Hematopoietic multipotent progenitor cell treated with erythropoietin and hydrocortisone succinate and interleukin-3 and kit ligand, for 17 days (in vitro differentiated cells): Measurements from ENCODE around the gene LHB.

Experiments
- DNase-seq: peaks from one replicate; pipeline ENCODE4 v3.0.0-alpha.2; 2015; ENCODE audit warnings: low spot score

Gene LHB

DNA sequence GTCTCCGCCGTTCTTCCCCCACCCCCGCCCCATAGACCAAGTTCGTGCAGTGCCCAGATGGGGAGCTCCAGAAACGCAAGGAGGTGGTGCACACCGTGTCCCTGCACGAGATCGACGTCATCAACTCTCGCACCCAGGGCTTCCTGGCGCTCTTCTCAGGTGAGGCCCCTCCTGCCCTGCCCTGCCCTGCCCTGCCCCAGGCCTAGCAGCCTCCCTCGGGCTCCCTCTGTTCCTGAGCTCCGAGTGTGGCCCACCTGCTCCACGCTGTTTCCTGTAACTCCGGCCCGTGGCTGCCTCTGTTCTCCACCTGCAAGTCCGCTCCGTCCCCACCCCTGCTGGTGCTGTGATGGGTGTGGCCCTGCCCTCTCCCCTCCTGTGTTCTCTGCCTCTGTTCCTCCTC is 6.4 kb downstream of the LHB start:
- no peak for DNase-seq

- no peak for DNase-seq
Observed at GRCh38 chr19:49009828-49010227, 7.1 kb downstream of the LHB start.

DNA sequence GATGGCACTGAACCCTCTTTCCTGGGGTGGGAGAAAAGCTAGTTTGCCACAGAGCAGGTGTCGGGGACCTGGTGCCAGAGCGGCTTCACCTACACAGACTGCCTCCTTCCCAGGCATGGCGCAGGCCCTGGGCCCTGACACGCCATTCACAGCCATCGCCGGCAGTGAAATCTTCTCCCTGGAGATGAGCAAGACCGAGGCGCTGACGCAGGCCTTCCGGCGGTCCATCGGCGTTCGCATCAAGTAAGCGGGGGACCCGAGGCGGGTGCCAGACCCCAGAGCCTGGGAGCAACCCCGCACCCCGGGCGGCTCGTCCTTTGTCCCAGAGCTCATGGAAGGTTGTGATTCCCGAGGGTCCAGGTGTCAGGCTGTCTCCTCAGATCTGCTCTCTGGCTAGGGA is 10.0 kb downstream of the LHB start:
- DNase-seq: no peak

GRCh38 chr19:49004964-49005614 is 11.8 kb downstream of the LHB start:
- DNase-seq: no peak

GRCh38 chr19:49004133-49004532 is 12.8 kb downstream of the LHB start:
- no peak for DNase-seq

DNA sequence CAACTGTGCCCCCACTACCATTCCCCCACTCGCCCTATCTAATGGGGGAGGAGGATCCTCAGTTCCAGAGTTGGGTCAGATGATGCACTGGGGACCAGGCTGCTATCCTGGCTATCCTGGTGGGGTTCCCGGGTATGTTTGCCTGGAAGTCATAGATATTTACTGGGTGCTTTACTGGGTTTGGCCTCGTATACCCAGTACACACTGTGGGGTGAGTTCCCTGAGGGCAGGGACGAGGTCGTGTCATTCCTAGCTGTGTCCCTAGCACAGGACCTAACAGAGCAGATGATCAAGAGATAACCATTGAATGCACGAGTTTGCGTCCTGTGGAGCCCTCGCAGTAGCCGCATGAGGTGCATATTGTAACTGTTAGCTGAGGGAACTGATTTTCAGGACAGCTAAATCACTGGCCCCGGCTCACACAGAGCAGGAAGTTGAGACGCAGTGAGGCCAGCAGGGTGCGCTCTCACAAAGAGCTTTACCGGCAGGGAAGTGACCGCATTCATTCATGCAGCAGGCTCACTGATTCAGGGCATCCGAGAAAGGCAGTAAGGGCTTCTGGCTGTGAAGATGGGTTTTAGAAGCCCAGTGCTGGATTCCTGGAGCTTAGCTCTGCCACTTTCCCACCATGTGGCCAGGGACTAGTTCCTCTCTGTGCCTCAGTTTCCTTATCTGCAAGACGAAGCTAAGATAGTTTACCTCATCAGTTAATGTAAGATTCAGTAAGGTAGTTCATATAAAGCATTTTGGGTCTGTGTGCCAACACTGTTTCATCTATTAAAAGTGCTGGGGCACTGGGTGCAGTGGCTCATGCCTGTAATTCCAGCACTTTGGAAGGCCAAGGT is 17.2 kb downstream of the LHB start:
- DNase-seq: peak; percentile 49

DNA sequence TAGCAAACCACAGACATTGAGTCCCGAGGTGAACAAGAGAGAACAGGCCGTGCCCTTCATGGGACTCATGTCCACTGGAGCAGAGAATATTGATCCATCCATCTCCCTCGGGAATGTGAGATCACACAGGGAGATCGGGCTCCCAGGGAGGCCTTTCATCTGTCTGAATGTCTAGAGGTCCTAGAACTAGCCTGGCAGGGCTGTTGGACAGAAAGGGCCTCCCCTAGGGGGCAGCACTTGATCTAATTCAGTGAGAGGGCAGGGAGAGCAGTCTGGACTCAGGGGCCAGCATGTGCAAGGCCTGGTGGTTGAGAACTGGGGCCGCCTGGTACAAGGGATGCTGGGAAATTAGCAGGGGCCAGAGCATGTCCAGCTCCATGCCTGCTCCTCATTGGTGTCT is 18.9 kb downstream of the LHB start:
- peak; percentile 66 for DNase-seq

DNA sequence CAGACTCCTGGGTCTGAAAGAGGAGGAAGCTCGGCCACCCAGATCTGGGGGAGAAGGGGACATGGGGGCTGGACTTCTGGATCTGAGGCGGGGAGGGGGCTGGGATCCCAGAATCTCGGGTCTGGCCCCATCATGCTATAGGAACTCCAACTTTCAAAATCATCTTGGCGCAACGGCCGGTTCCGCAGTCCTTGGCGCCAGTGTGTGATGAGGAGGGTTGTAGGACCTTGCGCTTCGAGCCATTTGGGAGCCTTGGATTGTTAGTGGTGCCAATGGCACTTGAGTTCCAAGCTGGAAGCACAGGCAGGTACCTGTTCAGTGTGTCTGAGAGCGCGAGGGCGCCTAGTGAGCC is 22.9 kb downstream of the LHB start:
- DNase-seq: no peak

GRCh38 chr19:48993175-48994034 is 23.5 kb downstream of the LHB start, which contains the start of the genes GYS1 and RUVBL2:
Gene GYS1 (minus strand): TSS chr19:48993309. CDS start chr19:48993112, 197 bp downstream.
Gene RUVBL2 (plus strand): TSS chr19:48993887. CDS start chr19:48993912, 25 bp downstream.
- DNase-seq: peak; percentile 100

DNA sequence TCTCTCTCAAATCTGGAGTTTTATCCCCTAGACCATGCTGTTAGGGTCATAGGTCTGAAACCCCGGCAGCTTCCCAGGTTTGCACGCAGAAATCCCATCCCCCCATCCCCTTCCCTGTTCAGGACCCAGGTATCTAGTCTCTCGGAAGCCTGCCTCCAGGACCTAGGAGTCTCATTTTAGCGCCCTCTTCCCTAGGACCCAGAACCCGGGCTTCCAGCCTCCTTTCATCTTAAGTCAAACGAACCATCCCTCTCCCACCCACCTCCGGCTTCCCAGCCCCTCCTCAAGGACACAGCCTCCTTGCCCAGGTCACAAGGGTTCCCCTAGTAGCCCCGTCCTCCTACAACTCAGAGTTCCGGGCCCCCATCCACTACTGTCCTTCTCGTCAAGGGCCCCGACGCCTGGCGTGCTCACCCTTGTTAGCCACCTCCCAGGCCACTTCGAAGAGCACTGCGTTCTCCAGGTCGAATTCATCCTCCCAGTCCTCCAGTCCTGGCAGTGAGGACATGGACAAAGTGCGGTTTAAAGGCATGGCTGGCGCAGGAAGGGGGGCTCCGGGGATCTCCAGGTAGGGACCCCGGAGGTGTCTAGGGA is 24.2 kb downstream of the LHB start:
- DNase-seq: no peak

DNA sequence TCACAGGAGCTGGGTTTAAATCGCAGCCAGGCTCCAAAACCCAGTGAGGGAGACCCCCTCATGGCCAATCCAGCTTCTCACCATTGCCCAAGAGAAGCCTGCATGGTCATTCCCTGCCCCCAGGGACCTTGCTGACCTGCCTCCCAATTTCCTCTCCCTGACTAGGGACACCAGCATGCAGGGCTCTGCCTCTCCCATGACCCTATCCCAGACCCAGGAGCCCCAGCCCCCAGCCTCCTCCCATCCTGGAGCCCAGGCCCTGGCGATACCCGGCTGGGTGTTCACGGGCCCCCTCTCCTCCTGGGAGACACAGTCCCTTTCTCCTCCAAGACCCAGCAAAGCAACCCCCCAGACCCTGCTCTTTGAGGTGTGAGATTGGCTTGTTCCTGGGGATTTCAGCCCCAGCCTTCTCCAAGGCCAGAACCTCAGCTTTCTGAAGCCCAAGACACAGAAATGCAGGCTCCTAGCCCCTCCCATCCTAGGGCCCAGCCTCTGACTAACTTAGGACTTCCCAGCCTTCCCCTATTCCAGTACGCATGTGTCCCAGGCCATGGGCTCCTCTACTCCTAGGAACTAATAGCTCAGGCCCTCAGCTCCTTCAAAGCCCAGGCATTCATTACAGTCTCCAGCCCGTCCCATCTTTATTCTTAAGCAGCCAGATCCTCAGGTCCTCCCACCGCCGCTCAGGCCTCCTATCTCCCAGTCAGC is 24.9 kb downstream of the LHB start:
- DNase-seq: no peak

GRCh38 chr19:48991011-48991609 is 25.8 kb downstream of the LHB start:
- DNase-seq: no peak

GRCh38 chr19:48990400-48990799 is 26.5 kb downstream of the LHB start:
- no peak for DNase-seq

GRCh38 chr19:48989701-48990291 is 27.1 kb downstream of the LHB start:
- DNase-seq: no peak

DNA sequence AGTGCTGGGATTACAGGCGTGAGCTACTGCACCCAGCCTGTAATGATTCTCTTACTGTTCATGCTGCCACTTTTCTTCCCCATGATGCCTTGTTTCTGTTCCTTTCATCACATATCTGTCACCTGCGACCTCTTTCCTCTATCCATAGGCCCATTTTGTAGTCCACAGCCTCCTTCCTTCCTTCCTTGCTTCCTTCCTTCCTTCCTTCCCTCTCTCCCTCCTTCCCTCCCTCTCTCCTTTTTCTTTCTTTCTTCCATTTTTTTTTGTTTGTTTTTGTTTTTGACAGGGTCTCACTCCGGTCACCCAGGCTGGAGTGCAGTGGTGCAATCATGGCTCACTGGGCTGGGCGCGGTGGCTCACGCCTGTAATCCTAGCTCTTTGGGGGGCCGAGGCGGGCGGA is 28.0 kb downstream of the LHB start:
- no peak for DNase-seq

- DNase-seq: no peak
Observed at GRCh38 chr19:48988286-48988685, 28.6 kb downstream of the LHB start.

GRCh38 chr19:48987323-48987722 is 29.6 kb downstream of the LHB start:
- DNase-seq: no peak

GRCh38 chr19:48986211-48986610 is 30.7 kb downstream of the LHB start:
- no peak for DNase-seq

DNA sequence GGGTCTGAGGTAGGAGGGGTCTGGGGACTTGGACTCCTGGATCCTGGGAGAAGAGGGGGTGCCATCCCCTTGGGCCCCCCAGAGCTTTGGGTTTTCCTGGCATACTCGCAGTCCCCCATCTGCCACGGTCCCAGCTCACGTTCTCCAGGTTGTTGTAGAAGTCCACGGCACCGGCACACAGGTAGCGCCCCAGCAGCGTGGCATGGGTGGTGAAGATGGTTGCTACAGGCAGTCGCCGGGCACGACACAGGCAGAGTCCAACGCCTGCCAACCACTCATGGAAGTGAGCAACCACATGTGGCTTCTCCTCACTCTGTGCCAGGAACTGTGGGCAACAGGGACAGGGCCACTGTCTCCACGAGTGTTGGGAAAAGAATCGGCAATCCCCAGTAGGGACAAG is 31.2 kb downstream of the LHB start:
- no peak for DNase-seq

DNA sequence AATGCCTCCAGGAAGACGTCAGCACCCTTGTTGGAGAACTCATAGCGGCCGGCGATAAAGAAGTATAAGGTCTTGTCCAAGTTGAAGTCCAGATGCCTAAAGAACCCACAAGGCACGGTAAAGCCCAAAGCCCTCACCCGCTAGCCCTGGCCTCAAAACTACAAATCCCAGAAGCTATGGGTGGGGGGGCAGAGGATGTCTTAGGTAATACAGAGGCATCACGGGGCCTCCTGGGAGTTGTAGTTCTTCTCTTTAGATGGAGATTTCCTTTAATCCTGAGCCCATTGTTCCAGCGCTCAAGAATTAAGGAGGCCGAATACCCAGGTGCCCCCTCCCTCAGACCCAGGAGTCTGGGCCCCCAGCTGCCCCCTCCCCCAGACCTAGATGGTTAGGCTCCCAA is 34.6 kb downstream of the LHB start:
- no peak for DNase-seq

DNA sequence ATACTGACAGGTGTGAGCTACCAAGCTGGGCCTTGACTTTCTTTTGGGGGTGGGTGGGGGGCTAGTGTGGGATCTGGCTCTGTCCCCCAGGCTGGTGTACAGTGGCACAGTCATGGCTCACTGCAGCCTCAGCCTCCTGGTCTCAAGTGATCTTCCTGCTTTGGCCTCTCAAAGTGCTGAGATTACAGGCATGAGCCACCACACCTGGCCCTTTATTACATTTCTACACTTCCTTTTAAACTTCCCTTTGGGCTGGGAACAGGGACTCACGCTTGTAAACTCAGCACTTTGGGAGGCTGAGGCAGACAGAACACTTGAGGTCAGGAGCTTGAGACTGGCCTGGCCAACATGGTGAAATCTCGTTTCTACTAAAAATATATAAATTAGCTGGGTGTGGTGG is 39.8 kb downstream of the LHB start:
- DNase-seq: no peak
